ENCODE data around the gene TDRD9. TPM values are rescaled to one million over a fixed set of nuclear protein-coding genes. Genes with fewer than 3 reads are reported as not detected.

TDRD9 gene
- total RNA-seq, 1 donor from 2014 or later, result 0.53 TPM

DNA sequence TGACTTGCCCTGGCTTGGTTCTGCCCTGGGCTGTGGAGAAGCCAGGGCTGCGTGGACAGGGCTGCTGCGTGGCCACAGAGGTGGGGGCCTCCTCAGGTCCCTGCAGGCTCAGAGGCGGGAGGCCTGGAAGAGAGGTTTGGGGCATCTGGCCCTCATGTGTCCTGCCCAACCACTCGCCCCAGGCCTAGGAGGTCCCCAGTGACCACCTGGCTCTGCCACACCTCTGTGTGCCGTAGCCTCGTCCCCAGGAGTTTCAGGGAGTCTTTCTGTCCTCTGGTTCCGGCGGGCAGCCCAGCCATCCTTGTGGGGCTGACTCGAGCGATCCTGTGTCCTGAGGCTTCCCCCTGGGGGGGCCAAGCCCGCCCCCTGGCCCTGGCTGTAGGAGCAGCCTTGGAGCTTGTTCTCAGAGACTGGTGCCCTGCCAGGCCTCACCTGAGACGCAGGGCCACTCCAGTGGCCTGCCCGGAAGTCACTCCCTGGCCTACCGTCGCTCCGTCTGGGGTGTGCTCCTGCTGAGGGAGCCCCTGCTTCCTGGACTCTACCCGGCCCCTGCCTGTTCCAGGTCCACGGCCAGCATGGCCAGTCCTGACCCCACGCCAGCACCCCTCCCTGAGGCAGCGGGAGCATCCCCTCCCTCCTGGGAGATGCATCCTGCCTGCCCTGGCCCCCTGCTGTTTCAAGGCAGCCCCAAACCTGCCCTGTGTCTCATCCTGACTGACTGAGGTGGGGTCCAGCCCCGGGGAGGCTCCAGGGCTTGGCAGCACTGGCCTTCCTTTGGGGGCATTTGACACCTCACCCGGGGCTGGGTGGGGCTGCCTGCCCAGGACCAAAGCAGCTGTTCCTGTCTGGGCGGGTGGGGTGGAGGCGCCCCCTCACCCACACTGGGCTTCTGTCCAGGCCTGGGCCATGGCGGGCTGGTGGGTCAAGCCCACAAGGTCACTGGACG is 171.1 kb downstream of the TDRD9 start:
- Histone ChIP-seq H3K36me3 (ENCODE audit: control insufficient read depth, insufficient read depth, low read length) (no peaks in the 10 kb centered on the region), H3K4me3 (ENCODE audit: low read depth, low read length) (no peak overlapping the region), H3K27me3 (ENCODE audit: control insufficient read depth, insufficient read depth, low read length) (no peaks in the 10 kb centered on the region)
- TF ChIP-seq, protein P1, sequence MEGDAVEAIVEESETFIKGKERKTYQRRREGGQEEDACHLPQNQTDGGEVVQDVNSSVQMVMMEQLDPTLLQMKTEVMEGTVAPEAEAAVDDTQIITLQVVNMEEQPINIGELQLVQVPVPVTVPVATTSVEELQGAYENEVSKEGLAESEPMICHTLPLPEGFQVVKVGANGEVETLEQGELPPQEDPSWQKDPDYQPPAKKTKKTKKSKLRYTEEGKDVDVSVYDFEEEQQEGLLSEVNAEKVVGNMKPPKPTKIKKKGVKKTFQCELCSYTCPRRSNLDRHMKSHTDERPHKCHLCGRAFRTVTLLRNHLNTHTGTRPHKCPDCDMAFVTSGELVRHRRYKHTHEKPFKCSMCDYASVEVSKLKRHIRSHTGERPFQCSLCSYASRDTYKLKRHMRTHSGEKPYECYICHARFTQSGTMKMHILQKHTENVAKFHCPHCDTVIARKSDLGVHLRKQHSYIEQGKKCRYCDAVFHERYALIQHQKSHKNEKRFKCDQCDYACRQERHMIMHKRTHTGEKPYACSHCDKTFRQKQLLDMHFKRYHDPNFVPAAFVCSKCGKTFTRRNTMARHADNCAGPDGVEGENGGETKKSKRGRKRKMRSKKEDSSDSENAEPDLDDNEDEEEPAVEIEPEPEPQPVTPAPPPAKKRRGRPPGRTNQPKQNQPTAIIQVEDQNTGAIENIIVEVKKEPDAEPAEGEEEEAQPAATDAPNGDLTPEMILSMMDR (IDR thresholded peaks at IDR 0.05; ENCODE audit: insufficient read depth, low read length, severe bottlenecking), result no peak
- no peak for DNase-seq (ENCODE audit: low read depth)
- FAIRE-seq, result no peak

DNA sequence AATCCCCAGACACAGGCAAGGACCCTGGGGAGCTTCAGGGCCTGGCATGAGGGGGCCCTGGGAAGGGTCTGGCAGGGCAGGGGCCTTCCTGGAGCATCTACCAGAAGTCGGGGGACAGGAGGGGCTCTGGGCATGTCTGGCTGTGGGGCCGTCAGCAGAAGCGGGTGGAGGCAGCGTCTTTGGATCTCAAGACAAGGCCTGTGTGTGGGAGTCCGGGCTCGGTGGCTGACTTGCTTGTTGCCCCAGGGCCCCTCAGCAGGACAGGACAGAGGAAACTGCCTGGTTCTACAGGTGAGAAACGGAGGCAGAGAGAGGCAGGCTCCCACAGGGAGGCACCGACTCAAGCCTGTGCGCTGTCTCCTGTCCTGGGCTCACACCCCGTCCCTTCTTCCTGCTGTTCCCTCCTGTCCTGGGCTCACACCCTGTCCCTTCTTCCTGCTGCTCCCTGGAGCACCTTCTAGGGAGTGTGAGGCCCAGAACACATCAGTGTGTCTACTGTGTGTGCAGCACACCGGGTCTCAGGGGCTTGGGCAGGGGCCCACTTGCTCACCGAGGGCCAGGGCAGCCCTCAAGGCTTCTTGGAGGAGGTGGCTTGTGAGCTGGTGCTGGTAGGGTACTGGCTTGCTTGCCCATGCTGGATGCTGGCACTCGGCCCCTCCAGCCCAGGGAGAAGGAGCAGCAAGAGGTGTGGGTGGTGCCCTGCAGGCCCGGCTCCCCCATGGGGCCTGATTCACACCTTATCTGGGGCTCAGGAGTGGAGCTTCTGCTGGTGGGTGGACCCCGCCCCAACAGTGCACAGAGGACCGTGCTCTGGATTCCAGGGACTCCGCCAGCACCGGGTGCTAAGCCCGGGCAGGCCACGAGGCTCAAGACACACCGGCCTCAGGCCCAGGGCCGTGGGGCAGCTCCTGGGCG is 172.2 kb downstream of the TDRD9 start:
- H3K36me3 ChIP-seq (ENCODE audit: control insufficient read depth, insufficient read depth, low read length), result no peaks in the 10 kb centered on the region
- no peaks in the 10 kb centered on the region for H3K27me3 ChIP-seq (ENCODE audit: control insufficient read depth, insufficient read depth, low read length)
- peak; percentile 33 for DNase-seq (ENCODE audit: low read depth)
- no peak for FAIRE-seq
- H3K4me3 ChIP-seq (ENCODE audit: low read depth, low read length), result no peak overlapping the region
- TF ChIP-seq, protein P1 (IDR thresholded peaks at IDR 0.05; ENCODE audit: insufficient read depth, low read length, severe bottlenecking), result no peak

DNA sequence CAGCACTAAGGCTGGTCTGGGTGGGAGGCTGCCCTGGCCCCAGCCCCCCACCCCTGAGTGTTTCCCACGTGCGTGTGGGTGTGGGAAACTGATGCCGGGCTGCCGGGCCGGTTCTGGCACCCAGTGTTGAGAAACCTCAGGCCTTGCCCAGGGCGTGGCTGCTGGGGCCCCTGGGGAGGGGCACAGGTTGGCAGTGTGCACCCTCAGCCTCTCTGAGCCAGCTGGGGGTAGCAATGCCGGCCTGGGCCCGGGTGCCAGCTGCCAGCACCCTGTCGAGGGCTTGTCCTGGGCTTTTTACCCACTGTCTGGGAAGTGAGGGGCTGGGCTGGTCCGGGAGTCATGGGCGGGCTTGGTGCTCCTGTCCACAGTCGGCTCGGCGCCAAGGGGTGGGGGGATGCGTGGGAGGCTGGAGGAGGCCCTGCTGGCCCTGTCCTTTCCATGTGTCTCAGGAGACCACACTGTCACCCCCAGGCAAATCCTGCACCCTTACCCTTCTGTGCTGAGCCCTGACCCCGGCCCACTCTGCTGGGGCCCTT is 172.9 kb downstream of the TDRD9 start:
- TF ChIP-seq, protein P1 (IDR thresholded peaks at IDR 0.05; ENCODE audit: insufficient read depth, low read length, severe bottlenecking), result no peak
- no peak for FAIRE-seq
- H3K27me3 ChIP-seq (ENCODE audit: control insufficient read depth, insufficient read depth, low read length), result no peaks in the 10 kb centered on the region
- H3K4me3 ChIP-seq (ENCODE audit: low read depth, low read length), result no peak overlapping the region
- no peaks in the 10 kb centered on the region for H3K36me3 ChIP-seq (ENCODE audit: control insufficient read depth, insufficient read depth, low read length)
- peak; percentile 34 for DNase-seq (ENCODE audit: low read depth)

DNA sequence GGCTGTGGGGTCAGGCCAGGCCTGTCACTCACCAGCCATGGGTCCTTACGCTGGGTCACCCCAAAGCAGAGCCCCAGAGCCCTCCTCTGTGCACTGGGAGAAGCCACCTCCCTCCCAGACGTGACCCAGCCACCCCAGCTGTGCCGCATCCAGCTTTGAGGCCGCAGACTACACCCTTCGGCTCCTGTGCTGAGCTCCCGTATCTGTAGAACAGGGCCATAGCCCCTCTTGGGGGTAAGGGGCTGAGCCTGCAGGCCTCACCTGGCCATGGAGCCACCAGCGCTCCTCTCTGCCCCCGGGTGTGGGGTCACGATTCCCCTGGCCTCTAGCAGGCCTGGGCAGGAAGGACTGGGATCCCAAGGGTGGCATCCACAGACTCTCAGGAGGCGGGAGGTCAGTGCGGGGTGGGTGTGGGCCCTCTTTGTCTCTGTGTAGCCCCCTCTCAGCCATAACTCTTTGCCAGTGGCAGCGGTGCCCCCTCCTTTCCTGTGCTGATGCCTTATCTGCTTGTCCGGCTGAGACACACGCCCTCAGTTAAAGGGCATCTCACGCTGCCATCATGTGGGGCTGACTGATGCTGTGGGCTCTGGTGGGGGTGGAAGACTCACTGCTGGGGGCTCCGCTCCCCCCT is 173.5 kb downstream of the TDRD9 start:
- TF ChIP-seq, protein P1 (IDR thresholded peaks at IDR 0.05; ENCODE audit: insufficient read depth, low read length, severe bottlenecking), result no peak
- FAIRE-seq, result no peak
- Histone ChIP-seq H3K4me3 (ENCODE audit: low read depth, low read length) (no peak overlapping the region), H3K27me3 (ENCODE audit: control insufficient read depth, insufficient read depth, low read length) (no peaks in the 10 kb centered on the region), H3K36me3 (ENCODE audit: control insufficient read depth, insufficient read depth, low read length) (no peaks in the 10 kb centered on the region)
- DNase-seq (ENCODE audit: low read depth), result no peak

Other genes starting within 250 kb of the TDRD9 start
- gene XRCC3, start 213.0 kb upstream of the TDRD9 start, total RNA-seq, result 4.9 and 6.1 TPM in 2 replicates
- gene ZFYVE21, start 212.6 kb upstream of the TDRD9 start, total RNA-seq, result 76.1 and 77.7 TPM in 2 replicates
- gene PPP1R13B, start 80.9 kb upstream of the TDRD9 start, total RNA-seq, result 4.2 and 7.3 TPM in 2 replicates
- not detected in 2 replicates for gene RD3L, start 14.1 kb downstream of the TDRD9 start, total RNA-seq
- 0.53 and 6.9 TPM in 2 replicates for gene ASPG, start 157.2 kb downstream of the TDRD9 start, total RNA-seq
- 0.26 and 1.0 TPM in 2 replicates for gene KIF26A, start 210.1 kb downstream of the TDRD9 start, total RNA-seq